SK-N-SH treated with all-trans-retinoic acid at 6 μM for 48 hours (cell line): ENCODE results near the gene RILPL1.
A peak's percentile ranks its signal among the peaks of the same experiment; 100 is the strongest.

Source experiments
- ATAC-seq: fragments of 200-7000 bp; cut with Tn5 transposase; 3 replicates; pipeline ENCODE4 v1.9.1; 2020; ENCODE audit warnings: mild to moderate bottlenecking, moderate library complexity
- ARNTL ChIP-seq: fragments of 450-650 bp; formaldehyde crosslinking; IDR thresholded peaks from 2 replicates; pipeline ENCODE4 v1.5.0; 2020; ENCODE audit warnings: low read depth, mild to moderate bottlenecking, moderate library complexity, borderline replicate concordance
- CSDC2 ChIP-seq: fragments of 250-450 bp; sonication (Bioruptor Pico); IDR thresholded peaks from 2 replicates; pipeline ENCODE4 v1.5.0; 2020; ENCODE audit warnings: mild to moderate bottlenecking, moderate library complexity
- ISL1 ChIP-seq: fragments of 250-450 bp; sonication (Bioruptor Pico); IDR thresholded peaks from 2 replicates; pipeline ENCODE4 v2.1.2; 2022; ENCODE audit warnings: mild to moderate bottlenecking, moderate library complexity
- OSR1 ChIP-seq: fragments of 250-450 bp; sonication (Bioruptor Pico); IDR thresholded peaks from 2 replicates; pipeline ENCODE4 v1.8.0; 2022; ENCODE audit warnings: moderate library complexity, mild to moderate bottlenecking, inconsistent platforms
- PATZ1 ChIP-seq: fragments of 250-450 bp; sonication (Bioruptor Pico); IDR thresholded peaks from 2 replicates; pipeline ENCODE4 v1.8.0; 2020; ENCODE audit warnings: mild to moderate bottlenecking, moderate library complexity, borderline replicate concordance
- PPARA ChIP-seq: fragments of 250-450 bp; sonication (Bioruptor Pico); IDR thresholded peaks from 2 replicates; pipeline ENCODE4 v1.5.0; 2020; ENCODE audit warnings: mild to moderate bottlenecking, borderline replicate concordance
- RARB ChIP-seq: fragments of 250-450 bp; sonication (Bioruptor Pico); IDR thresholded peaks from 2 replicates; pipeline ENCODE4 v1.8.0; 2021; ENCODE audit warnings: mild to moderate bottlenecking, moderate library complexity
- TCF4 ChIP-seq: fragments of 250-450 bp; sonication (Bioruptor Pico); IDR thresholded peaks from 2 replicates; pipeline ENCODE4 v1.8.0; 2021; ENCODE audit warnings: mild to moderate bottlenecking, moderate library complexity, borderline replicate concordance
- TOX ChIP-seq: fragments of 250-450 bp; sonication (Bioruptor Pico); IDR thresholded peaks from 2 replicates; pipeline ENCODE4 v1.8.0; 2021; ENCODE audit warnings: mild to moderate bottlenecking, moderate library complexity, borderline replicate concordance
- ZC3H10 ChIP-seq: fragments of 250-450 bp; sonication (Bioruptor Pico); IDR thresholded peaks from 2 replicates; pipeline ENCODE4 v1.5.1; 2021; ENCODE audit warnings: mild to moderate bottlenecking, moderate library complexity
- ZFP3 ChIP-seq: fragments of 250-450 bp; sonication (Bioruptor Pico); IDR thresholded peaks from 2 replicates; pipeline ENCODE4 v1.5.0; 2020; ENCODE audit warnings: mild to moderate bottlenecking, moderate library complexity
- ZNF565 ChIP-seq: fragments of 450-650 bp; formaldehyde crosslinking; conservative IDR thresholded peaks from 2 replicates; pipeline ENCODE4 v1.5.0; 2020; ENCODE audit warnings: low read depth, mild to moderate bottlenecking, moderate library complexity
- ZNF8 ChIP-seq: fragments of 450-650 bp; formaldehyde crosslinking; IDR thresholded peaks from 2 replicates; pipeline ENCODE4 v1.5.0; 2020; ENCODE audit warnings: mild to moderate bottlenecking, moderate library complexity
- TF ChIP-seq, protein P1 (sequence below): fragments of 250-450 bp; sonication (Bioruptor Pico); IDR thresholded peaks from 2 replicates; pipeline ENCODE4 v1.5.0; 2020; ENCODE audit warnings: mild to moderate bottlenecking, moderate library complexity

RILPL1 gene

GRCh38 chr12:123444092-123445026, 89.2 kb downstream of the RILPL1 start:
- no peak for TF ChIP-seq TOX (CRISPR knock-in tag)
- TF ChIP-seq ZNF565 (CRISPR knock-in tag): no peak
- TF ChIP-seq, protein P1, sequence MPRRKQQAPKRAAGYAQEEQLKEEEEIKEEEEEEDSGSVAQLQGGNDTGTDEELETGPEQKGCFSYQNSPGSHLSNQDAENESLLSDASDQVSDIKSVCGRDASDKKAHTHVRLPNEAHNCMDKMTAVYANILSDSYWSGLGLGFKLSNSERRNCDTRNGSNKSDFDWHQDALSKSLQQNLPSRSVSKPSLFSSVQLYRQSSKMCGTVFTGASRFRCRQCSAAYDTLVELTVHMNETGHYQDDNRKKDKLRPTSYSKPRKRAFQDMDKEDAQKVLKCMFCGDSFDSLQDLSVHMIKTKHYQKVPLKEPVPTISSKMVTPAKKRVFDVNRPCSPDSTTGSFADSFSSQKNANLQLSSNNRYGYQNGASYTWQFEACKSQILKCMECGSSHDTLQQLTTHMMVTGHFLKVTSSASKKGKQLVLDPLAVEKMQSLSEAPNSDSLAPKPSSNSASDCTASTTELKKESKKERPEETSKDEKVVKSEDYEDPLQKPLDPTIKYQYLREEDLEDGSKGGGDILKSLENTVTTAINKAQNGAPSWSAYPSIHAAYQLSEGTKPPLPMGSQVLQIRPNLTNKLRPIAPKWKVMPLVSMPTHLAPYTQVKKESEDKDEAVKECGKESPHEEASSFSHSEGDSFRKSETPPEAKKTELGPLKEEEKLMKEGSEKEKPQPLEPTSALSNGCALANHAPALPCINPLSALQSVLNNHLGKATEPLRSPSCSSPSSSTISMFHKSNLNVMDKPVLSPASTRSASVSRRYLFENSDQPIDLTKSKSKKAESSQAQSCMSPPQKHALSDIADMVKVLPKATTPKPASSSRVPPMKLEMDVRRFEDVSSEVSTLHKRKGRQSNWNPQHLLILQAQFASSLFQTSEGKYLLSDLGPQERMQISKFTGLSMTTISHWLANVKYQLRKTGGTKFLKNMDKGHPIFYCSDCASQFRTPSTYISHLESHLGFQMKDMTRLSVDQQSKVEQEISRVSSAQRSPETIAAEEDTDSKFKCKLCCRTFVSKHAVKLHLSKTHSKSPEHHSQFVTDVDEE (CRISPR knock-in tag): no peak
- no peak for TF ChIP-seq TCF4 (CRISPR knock-in tag)
- TF ChIP-seq CSDC2 (CRISPR knock-in tag): no peak
- no peak for TF ChIP-seq ZFP3
- TF ChIP-seq ISL1 (CRISPR knock-in tag): no peak
- TF ChIP-seq PATZ1 (CRISPR knock-in tag): no peak
- ATAC-seq: no peak

- no peak for ATAC-seq
- TF ChIP-seq ZFP3 (no peak), PATZ1 (CRISPR knock-in tag) (no peak)
- TF ChIP-seq, protein P1 (CRISPR knock-in tag): no peak
Observed at GRCh38 chr12:123442774-123443173, 90.7 kb downstream of the RILPL1 start.

DNA sequence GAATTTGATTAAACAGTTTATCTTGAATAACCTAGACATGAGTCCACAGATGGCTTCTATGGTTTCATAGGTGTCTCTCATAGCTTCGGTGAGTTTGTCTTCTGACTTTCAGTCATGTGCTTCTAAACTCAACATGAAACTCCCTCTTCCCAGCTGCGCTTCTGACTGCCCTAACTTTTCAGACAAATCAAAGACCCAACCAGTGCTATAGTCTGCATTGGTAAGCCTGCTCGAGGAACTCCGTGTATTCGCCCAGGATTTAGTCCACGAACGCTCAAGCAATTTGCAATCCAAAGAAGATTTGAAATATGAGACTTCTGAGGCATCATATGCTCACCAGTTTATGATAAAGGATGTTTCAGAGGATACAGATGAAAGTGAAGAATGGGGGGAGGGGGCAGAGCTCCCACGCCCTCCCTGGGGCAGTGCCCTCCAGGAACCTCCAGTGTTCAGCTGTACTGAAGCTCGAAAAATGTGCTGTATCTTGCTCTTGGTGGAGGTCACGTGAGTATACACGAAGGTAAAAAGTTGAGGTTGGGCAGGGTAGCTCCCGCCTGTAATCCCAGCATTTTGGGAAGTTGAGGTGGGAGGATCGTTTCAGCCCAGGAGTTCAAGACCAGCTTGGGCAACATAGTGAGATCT, 91.9 kb downstream of the RILPL1 start:
- TF ChIP-seq ZC3H10 (no peak), ARNTL (CRISPR knock-in tag) (no peak)
- no peak for ATAC-seq

- peak; percentile 98 for ATAC-seq
- TF ChIP-seq ZNF8 (CRISPR knock-in tag) (no peak), PATZ1 (CRISPR knock-in tag) (no peak), PPARA (no peak), ARNTL (CRISPR knock-in tag) (no peak), CSDC2 (CRISPR knock-in tag) (no peak), ZC3H10 (no peak), OSR1 (no peak), RARB (CRISPR knock-in tag) (no peak), ISL1 (CRISPR knock-in tag) (no peak)
- TF ChIP-seq, protein P1 (CRISPR knock-in tag): no peak
Observed at GRCh38 chr12:123436017-123436964, 97.2 kb downstream of the RILPL1 start, which contains the start of gene RILPL2. TSS of gene RILPL2 (minus strand) at chr12:123436684. CDS start at chr12:123436420, 264 bp downstream.
